CD1c-positive myeloid dendritic cell (primary cell): ENCODE measurements around the gene FAM193B.
"Not testable (repeated sequence)": the region's sequence is repeated elsewhere in the genome, so short reads cannot be mapped to it uniquely, and the experiment has no call there.

Experiments
- DNase-seq: peaks from one replicate; pipeline ENCODE4 v3.0.0-alpha.2; 2016; ENCODE audit errors: extremely low spot score

The FAM193B gene

GRCh38 chr5:177576169-177576568, 21.8 kb upstream of the FAM193B start:
- no peak for DNase-seq

GRCh38 chr5:177575488-177575887, 21.1 kb upstream of the FAM193B start:
- DNase-seq: no peak

- DNase-seq: no peak
These were observed 15.5 kb upstream of the FAM193B start for GRCh38 chr5:177569894-177570293.

GRCh38 chr5:177568326-177568725, 14.0 kb upstream of the FAM193B start:
- no peak for DNase-seq

- no peak for DNase-seq
These were observed 10.7 kb upstream of the FAM193B start for GRCh38 chr5:177565046-177565445.

- DNase-seq: not testable (repeated sequence)
These were observed 5.1 kb upstream of the FAM193B start for GRCh38 chr5:177559446-177559941.

GRCh38 chr5:177557796-177558195, 3.4 kb upstream of the FAM193B start:
- DNase-seq: no peak

- no peak for DNase-seq
These were observed 2.8 kb upstream of the FAM193B start for GRCh38 chr5:177557041-177557647.

GRCh38 chr5:177555665-177556064, 1.3 kb upstream of the FAM193B start:
- no peak for DNase-seq

- DNase-seq: no peak
These were observed 865 bp upstream of the FAM193B start for GRCh38 chr5:177555228-177555627.

GRCh38 chr5:177553671-177554429, 513 bp downstream of the FAM193B start:
- DNase-seq: peak; percentile 35

- no peak for DNase-seq
These were observed 1.4 kb downstream of the FAM193B start for GRCh38 chr5:177552839-177553455.

GRCh38 chr5:177550122-177550521, 4.2 kb downstream of the FAM193B start:
- DNase-seq: peak; percentile 23

- no peak for DNase-seq
These were observed 5.9 kb downstream of the FAM193B start for GRCh38 chr5:177548495-177548894.

- no peak for DNase-seq
These were observed 6.6 kb downstream of the FAM193B start for GRCh38 chr5:177547736-177548135.

GRCh38 chr5:177546258-177546741, 8.1 kb downstream of the FAM193B start:
- peak; percentile 47 for DNase-seq

GRCh38 chr5:177545487-177546257, 8.7 kb downstream of the FAM193B start:
- DNase-seq: peak; percentile 66

- no peak for DNase-seq
These were observed 11.4 kb downstream of the FAM193B start for GRCh38 chr5:177542816-177543465.

- no peak for DNase-seq
These were observed 13.9 kb downstream of the FAM193B start for GRCh38 chr5:177540438-177540837.

- no peak for DNase-seq
These were observed 15.0 kb downstream of the FAM193B start for GRCh38 chr5:177539411-177539810.

GRCh38 chr5:177538876-177539275, 15.5 kb downstream of the FAM193B start:
- no peak for DNase-seq
